ENCODE measurements around the gene SPG7.

The SPG7 gene

GRCh38 chr16:89475144-89475543 lies 33.1 kb upstream of the SPG7 start:
- H2BK5ac ChIP-seq (ENCODE audit: low read depth, low read length, poor library complexity, severe bottlenecking): no peak overlapping the region
- no peak overlapping the region for H2BK120ac ChIP-seq (ENCODE audit: low read depth, low read length)
- H2AK5ac ChIP-seq (ENCODE audit: low read length, severe bottlenecking): no peak overlapping the region
- H3K4me2 ChIP-seq (ENCODE audit: low read length, poor library complexity, severe bottlenecking): no peak overlapping the region
- no peak overlapping the region for H2BK12ac ChIP-seq (ENCODE audit: low read length in 2 of 2)
- no peak overlapping the region for H3K18ac ChIP-seq (ENCODE audit: low read depth in 1 of 2, low read length in 2 of 2)
- no peak overlapping the region for H3K9ac ChIP-seq (ENCODE audit: low read length)
- no peaks in the 10 kb centered on the region for H3K36me3 ChIP-seq (ENCODE audit: control insufficient read depth in 1 of 2, insufficient read depth in 2 of 2, low read depth in 1 of 2, low read length in 2 of 2)
- H3K27ac ChIP-seq (ENCODE audit: low read length, poor library complexity, severe bottlenecking): no peak overlapping the region
- H3K27me3 ChIP-seq (ENCODE audit: control insufficient read depth in 1 of 2, insufficient read depth in 1 of 2, low read length in 2 of 2): no peaks in the 10 kb centered on the region
- DNase-seq: no peak
- H2BK15ac ChIP-seq (ENCODE audit: low read depth, poor library complexity, severe bottlenecking): no peak overlapping the region
- no peak overlapping the region for H3K23ac ChIP-seq (ENCODE audit: low read length in 2 of 2)
- no peak overlapping the region for H2AFZ ChIP-seq (ENCODE audit: low read depth, low read length)
- no peak overlapping the region for H4K8ac ChIP-seq (ENCODE audit: low read length)
- H3K79me1 ChIP-seq (replicated peaks; ENCODE audit: low read length, poor library complexity, severe bottlenecking): no peaks in the 10 kb centered on the region
- 84% methylated on average over 3 of the region's 5 CpGs for WGBS
- no peak overlapping the region for H3K14ac ChIP-seq (ENCODE audit: low read length in 2 of 2)
- no peak overlapping the region for H4K91ac ChIP-seq (ENCODE audit: low read length)
- H3K4me1 ChIP-seq (ENCODE audit: control insufficient read depth, insufficient read depth, low read depth, low read length): peaks cover 36% of the 10 kb centered on the region
- no peak overlapping the region for H3K4me3 ChIP-seq (ENCODE audit: insufficient read depth in 1 of 2, low read depth in 1 of 2, low read length in 2 of 2)
- no peaks in the 10 kb centered on the region for H3K9me3 ChIP-seq (ENCODE audit: control insufficient read depth, low read length)
- H3K4ac ChIP-seq (ENCODE audit: low read depth in 1 of 2, low read length in 2 of 2): no peak overlapping the region

- Histone ChIP-seq H4K8ac (ENCODE audit: low read length) (no peak overlapping the region), H3K23ac (ENCODE audit: low read length in 2 of 2) (peak overlapping the region in 1 of 2 experiments; percentile 95), H3K27me3 (ENCODE audit: control insufficient read depth in 1 of 2, insufficient read depth in 1 of 2, low read length in 2 of 2) (no peaks in the 10 kb centered on the region), H2AK5ac (ENCODE audit: low read length, severe bottlenecking) (no peak overlapping the region), H4K91ac (ENCODE audit: low read length) (no peak overlapping the region), H2BK5ac (ENCODE audit: low read depth, low read length, poor library complexity, severe bottlenecking) (no peak overlapping the region), H2AFZ (ENCODE audit: low read depth, low read length) (no peak overlapping the region), H2BK15ac (ENCODE audit: low read depth, poor library complexity, severe bottlenecking) (no peak overlapping the region), H3K79me1 (replicated peaks; ENCODE audit: low read length, poor library complexity, severe bottlenecking) (peaks cover 3% of the 10 kb centered on the region), H2BK12ac (ENCODE audit: low read length in 2 of 2) (no peak overlapping the region), H3K4me2 (ENCODE audit: low read length, poor library complexity, severe bottlenecking) (no peak overlapping the region), H3K9me3 (ENCODE audit: control insufficient read depth, low read length) (no peaks in the 10 kb centered on the region), H3K4me1 (ENCODE audit: control insufficient read depth, insufficient read depth, low read depth, low read length) (peaks cover 32% of the 10 kb centered on the region), H3K18ac (ENCODE audit: low read depth in 1 of 2, low read length in 2 of 2) (no peak overlapping the region), H3K9ac (ENCODE audit: low read length) (no peak overlapping the region), H3K27ac (ENCODE audit: low read length, poor library complexity, severe bottlenecking) (no peak overlapping the region), H3K4me3 (ENCODE audit: insufficient read depth in 1 of 2, low read depth in 1 of 2, low read length in 2 of 2) (no peak overlapping the region), H3K4ac (ENCODE audit: low read depth in 1 of 2, low read length in 2 of 2) (no peak overlapping the region), H3K36me3 (ENCODE audit: control insufficient read depth in 1 of 2, insufficient read depth in 2 of 2, low read depth in 1 of 2, low read length in 2 of 2) (peaks cover 0 to 3% of the 10 kb centered on the region in 2 experiments), H3K14ac (ENCODE audit: low read length in 2 of 2) (no peak overlapping the region), H2BK120ac (ENCODE audit: low read depth, low read length) (no peak overlapping the region)
- whole genome bisulfite sequencing: 93% methylated on average over 5 of the region's 5 CpGs
- DNase-seq: no peak
Measured at GRCh38 chr16:89476379-89476778, 31.8 kb upstream of the SPG7 start.

- H3K79me1 ChIP-seq (replicated peaks; ENCODE audit: low read length, poor library complexity, severe bottlenecking): peaks cover 3% of the 10 kb centered on the region
- no peak overlapping the region for H3K14ac ChIP-seq (ENCODE audit: low read length in 2 of 2)
- H2AFZ ChIP-seq (ENCODE audit: low read depth, low read length): no peak overlapping the region
- H3K9me3 ChIP-seq (ENCODE audit: control insufficient read depth, low read length): no peaks in the 10 kb centered on the region
- H3K4ac ChIP-seq (ENCODE audit: low read depth in 1 of 2, low read length in 2 of 2): no peak overlapping the region
- 99% methylated on average over 9 of the region's 10 CpGs for WGBS
- no peak overlapping the region for H3K4me2 ChIP-seq (ENCODE audit: low read length, poor library complexity, severe bottlenecking)
- H4K91ac ChIP-seq (ENCODE audit: low read length): no peak overlapping the region
- no peak overlapping the region for H2BK5ac ChIP-seq (ENCODE audit: low read depth, low read length, poor library complexity, severe bottlenecking)
- H3K4me3 ChIP-seq (ENCODE audit: insufficient read depth in 1 of 2, low read depth in 1 of 2, low read length in 2 of 2): no peak overlapping the region
- peaks cover 29% of the 10 kb centered on the region for H3K4me1 ChIP-seq (ENCODE audit: control insufficient read depth, insufficient read depth, low read depth, low read length)
- peaks cover 0 to 3% of the 10 kb centered on the region in 2 experiments for H3K36me3 ChIP-seq (ENCODE audit: control insufficient read depth in 1 of 2, insufficient read depth in 2 of 2, low read depth in 1 of 2, low read length in 2 of 2)
- H3K23ac ChIP-seq (ENCODE audit: low read length in 2 of 2): no peak overlapping the region
- H2BK120ac ChIP-seq (ENCODE audit: low read depth, low read length): no peak overlapping the region
- H2AK5ac ChIP-seq (ENCODE audit: low read length, severe bottlenecking): peak overlapping the region; percentile 7
- H3K18ac ChIP-seq (ENCODE audit: low read depth in 1 of 2, low read length in 2 of 2): no peak overlapping the region
- no peak overlapping the region for H2BK15ac ChIP-seq (ENCODE audit: low read depth, poor library complexity, severe bottlenecking)
- DNase-seq: no peak
- no peak overlapping the region for H3K27ac ChIP-seq (ENCODE audit: low read length, poor library complexity, severe bottlenecking)
- H2BK12ac ChIP-seq (ENCODE audit: low read length in 2 of 2): no peak overlapping the region
- H4K8ac ChIP-seq (ENCODE audit: low read length): no peak overlapping the region
- no peaks in the 10 kb centered on the region for H3K27me3 ChIP-seq (ENCODE audit: control insufficient read depth in 1 of 2, insufficient read depth in 1 of 2, low read length in 2 of 2)
- no peak overlapping the region for H3K9ac ChIP-seq (ENCODE audit: low read length)
Measured at GRCh38 chr16:89476811-89477261, 31.4 kb upstream of the SPG7 start.

- Histone ChIP-seq H3K23ac (ENCODE audit: low read length in 2 of 2) (no peak overlapping the region), H3K14ac (ENCODE audit: low read length in 2 of 2) (no peak overlapping the region), H3K79me1 (replicated peaks; ENCODE audit: low read length, poor library complexity, severe bottlenecking) (peaks cover 3% of the 10 kb centered on the region), H3K36me3 (ENCODE audit: control insufficient read depth in 1 of 2, insufficient read depth in 2 of 2, low read depth in 1 of 2, low read length in 2 of 2) (peaks cover 0 to 3% of the 10 kb centered on the region in 2 experiments), H3K9ac (ENCODE audit: low read length) (no peak overlapping the region), H2BK120ac (ENCODE audit: low read depth, low read length) (no peak overlapping the region), H3K18ac (ENCODE audit: low read depth in 1 of 2, low read length in 2 of 2) (no peak overlapping the region), H3K4me3 (ENCODE audit: insufficient read depth in 1 of 2, low read depth in 1 of 2, low read length in 2 of 2) (no peak overlapping the region), H2BK12ac (ENCODE audit: low read length in 2 of 2) (no peak overlapping the region), H3K4me2 (ENCODE audit: low read length, poor library complexity, severe bottlenecking) (peak overlapping the region; percentile 14), H4K91ac (ENCODE audit: low read length) (peak overlapping the region; percentile 28), H3K4ac (ENCODE audit: low read depth in 1 of 2, low read length in 2 of 2) (no peak overlapping the region), H2AFZ (ENCODE audit: low read depth, low read length) (no peak overlapping the region), H3K27me3 (ENCODE audit: control insufficient read depth in 1 of 2, insufficient read depth in 1 of 2, low read length in 2 of 2) (no peaks in the 10 kb centered on the region), H3K4me1 (ENCODE audit: control insufficient read depth, insufficient read depth, low read depth, low read length) (peaks cover 30% of the 10 kb centered on the region), H3K27ac (ENCODE audit: low read length, poor library complexity, severe bottlenecking) (peak overlapping the region; percentile 64), H4K8ac (ENCODE audit: low read length) (no peak overlapping the region), H2BK5ac (ENCODE audit: low read depth, low read length, poor library complexity, severe bottlenecking) (no peak overlapping the region), H3K9me3 (ENCODE audit: control insufficient read depth, low read length) (no peaks in the 10 kb centered on the region), H2BK15ac (ENCODE audit: low read depth, poor library complexity, severe bottlenecking) (no peak overlapping the region), H2AK5ac (ENCODE audit: low read length, severe bottlenecking) (peak overlapping the region; percentile 49)
- DNase-seq: peak; percentile 82
- WGBS: 78% methylated on average over 14 of the region's 14 CpGs
Measured at GRCh38 chr16:89478576-89479221, 29.5 kb upstream of the SPG7 start.
